HCT116 (cell line): Measurements from ENCODE around the gene RXFP3. TPM values are rescaled to one million over a fixed set of nuclear protein-coding genes. Genes with fewer than 3 reads are reported as not detected.

Source experiments
- ATAC-seq: fragments of 200-7000 bp; cut with Tn5 transposase; 2 replicates; pipeline ENCODE4 v1.9.1; 2020; ENCODE audit warnings: mild to moderate bottlenecking, moderate library complexity
- BruUV-seq: library from RNA; stranded (reverse); fragments of 400-500 nt; replicated peaks from 2 replicates; lab custom pipeline; 2021; lab: Mats Ljungman, UMichigan
- CTCF ChIA-PET: fragments of 300-600 bp; sonication (Branson Sonifier 250); formaldehyde crosslinking; loops from one replicate; lab custom pipeline; 2021; ENCODE audit warnings: antibody characterized with exemption; lab: Charles Lee
- POLR2A ChIA-PET: fragments of 300-600, 350-600 bp; sonication (Branson Sonifier 250); formaldehyde crosslinking; loops from one replicate; lab custom pipeline; 2021; ENCODE audit warnings: antibody characterized with exemption; lab: Charles Lee
- RAD21 ChIA-PET, 2 experiments: fragments of 300-600 bp; sonication (Branson Sonifier 250); formaldehyde crosslinking; loops; one replicate each; lab custom pipeline; 2023; ENCODE audit warnings: low total read pairs in 2 of 2; ENCODE audit not compliant: uncharacterized antibody in 2 of 2, unreplicated experiment in 2 of 2, low non-redundant PET in 1 of 2; lab: Charles Lee
- DNase-seq: peaks from one replicate; pipeline ENCODE4 v3.0.0-alpha.2; 2010; ENCODE audit warnings: low read depth, low spot score
- H2AFZ ChIP-seq: fragments of 200-600 bp; shearing (Covaris generic), sonication (generic); 2 replicates; pipeline ENCODE4 v1.6.1; 2017; ENCODE audit warnings: low read depth, mixed run types, mixed read lengths, antibody characterized with exemption, low read length; ENCODE audit not compliant: poor library complexity, severe bottlenecking
- H3K27ac ChIP-seq: 2 replicates; pipeline ENCODE4 v1.5.1; 2012; ENCODE audit warnings: low read depth, low read length
- H3K27me3 ChIP-seq: fragments of 200-600 bp; sonication (generic); 2 replicates; pipeline ENCODE4 v1.6.1; 2016; ENCODE audit warnings: mixed run types, low read length, mixed read lengths; ENCODE audit not compliant: insufficient read depth
- H3K36me3 ChIP-seq, 2 experiments: fragments of 200-500 bp in 1 of 2; fragments of 200-600 bp in 1 of 2; sonication (Bioruptor generic) in 1 of 2; sonication (generic) in 1 of 2; 2 replicates each; pipeline versions ENCODE4 v1.5.1 to v1.6.1; 2014 to 2016; ENCODE audit warnings: low read length in 2 of 2, inconsistent platforms in 1 of 2, mixed read lengths in 1 of 2, mixed run types in 1 of 2; ENCODE audit not compliant: insufficient read depth in 2 of 2, control insufficient read depth in 1 of 2
- H3K4me1 ChIP-seq, 2 experiments: fragments of 200-600 bp in 1 of 2; sonication (generic) in 1 of 2; 2 replicates each; pipeline versions ENCODE4 v1.5.1 to v1.6.1; 2012 to 2017; ENCODE audit warnings: low read length in 2 of 2, inconsistent platforms in 1 of 2, mild to moderate bottlenecking in 1 of 2, mixed read lengths in 1 of 2, mixed run types in 1 of 2, moderate library complexity in 1 of 2; ENCODE audit not compliant: insufficient read depth in 2 of 2, control insufficient read depth in 1 of 2
- H3K4me2 ChIP-seq: fragments of 200-600 bp; sonication (generic); 2 replicates; pipeline ENCODE4 v1.6.1; 2017; ENCODE audit warnings: mixed run types, low read length, mixed read lengths
- H3K4me3 ChIP-seq, 2 experiments: fragments of 200-600 bp in 1 of 2; sonication (generic) in 1 of 2; replicated peaks in 1 of 2; 2 replicates each; pipeline ENCODE4 v1.5.1; 2011 to 2016; ENCODE audit warnings: low read length in 2 of 2, control low read depth in 1 of 2, low read depth in 1 of 2, mild to moderate bottlenecking in 1 of 2, mixed read lengths in 1 of 2, mixed run types in 1 of 2
- H3K79me2 ChIP-seq: fragments of 200-600 bp; sonication (generic); 2 replicates; pipeline ENCODE4 v1.6.1; 2017; ENCODE audit warnings: mild to moderate bottlenecking, mixed run types, low read length, moderate library complexity, mixed read lengths; ENCODE audit not compliant: insufficient read depth
- H3K9ac ChIP-seq: fragments of 200-600 bp; sonication (generic); 2 replicates; pipeline ENCODE4 v1.6.1; 2016; ENCODE audit warnings: low read length, mixed read lengths
- H3K9me2 ChIP-seq: fragments of 200-600 bp; sonication (generic), shearing (Covaris generic); 2 replicates; pipeline ENCODE4 v1.6.1; 2017; ENCODE audit warnings: mixed run types, mild to moderate bottlenecking, moderate library complexity; ENCODE audit not compliant: insufficient read depth
- H3K9me3 ChIP-seq, 2 experiments: fragments of 200-500 bp in 1 of 2; fragments of 200-600 bp in 1 of 2; sonication (Bioruptor generic) in 1 of 2; sonication (generic) in 1 of 2; 2 replicates each; pipeline ENCODE4 v1.6.1; 2014 to 2017; ENCODE audit warnings: low read length in 2 of 2, mixed read lengths in 2 of 2, inconsistent platforms in 1 of 2, low read depth in 1 of 2, mild to moderate bottlenecking in 1 of 2, mixed run types in 1 of 2, moderate library complexity in 1 of 2; ENCODE audit not compliant: control insufficient read depth in 1 of 2, insufficient read depth in 1 of 2
- H4K20me1 ChIP-seq: fragments of 200-600 bp; sonication (generic), shearing (Covaris generic); 2 replicates; pipeline ENCODE4 v1.6.1; 2017; ENCODE audit warnings: mixed run types, mild to moderate bottlenecking, moderate library complexity; ENCODE audit not compliant: insufficient read depth
- CEBPB ChIP-seq: IDR thresholded peaks from 2 replicates; pipeline ENCODE4 v1.6.1; 2012; ENCODE audit warnings: low read depth
- EZH2 ChIP-seq: fragments of 200-600 bp; sonication (generic); IDR thresholded peaks from 2 replicates; pipeline ENCODE4 v1.6.1; 2017; ENCODE audit warnings: antibody characterized with exemption, mixed run types
- SIN3A ChIP-seq: IDR thresholded peaks from 2 replicates; pipeline ENCODE4 v1.6.1; 2012; ENCODE audit warnings: low read depth
- intact Hi-C: fragments of 100-400 bp; cut with micrococcal nuclease; formaldehyde crosslinking; loops from 2 replicates; pipeline ENCODE4 v1.10.0; 2022
- total RNA-seq: library from RNA; stranded (reverse); gene quantifications from one replicate; pipeline ENCODE4 v1.2.1, GENCODE V29; 2021; ENCODE audit not compliant: unreplicated experiment
- TF ChIP-seq, protein P1 (sequence below), 3 experiments: fragments of 200-600 bp in 1 of 3; sonication (generic) in 1 of 3; IDR thresholded peaks in 2 of 3; conservative IDR thresholded peaks in 1 of 3; 2 replicates each; pipeline ENCODE4 v1.5.1; 2012 to 2017; ENCODE audit warnings: low read depth in 2 of 3, low read length in 2 of 3, antibody characterized with exemption in 1 of 3, borderline replicate concordance in 1 of 3, control low read depth in 1 of 3, mild to moderate bottlenecking in 1 of 3, mixed read lengths in 1 of 3, mixed run types in 1 of 3, moderate library complexity in 1 of 3; ENCODE audit not compliant: insufficient read depth in 1 of 3
- TF ChIP-seq, protein P2 (sequence below): IDR thresholded peaks from 2 replicates; pipeline ENCODE4 v1.6.1; 2012

Gene RXFP3
- total RNA-seq, 1 experiment from 2014 or later, result not detected

DNA sequence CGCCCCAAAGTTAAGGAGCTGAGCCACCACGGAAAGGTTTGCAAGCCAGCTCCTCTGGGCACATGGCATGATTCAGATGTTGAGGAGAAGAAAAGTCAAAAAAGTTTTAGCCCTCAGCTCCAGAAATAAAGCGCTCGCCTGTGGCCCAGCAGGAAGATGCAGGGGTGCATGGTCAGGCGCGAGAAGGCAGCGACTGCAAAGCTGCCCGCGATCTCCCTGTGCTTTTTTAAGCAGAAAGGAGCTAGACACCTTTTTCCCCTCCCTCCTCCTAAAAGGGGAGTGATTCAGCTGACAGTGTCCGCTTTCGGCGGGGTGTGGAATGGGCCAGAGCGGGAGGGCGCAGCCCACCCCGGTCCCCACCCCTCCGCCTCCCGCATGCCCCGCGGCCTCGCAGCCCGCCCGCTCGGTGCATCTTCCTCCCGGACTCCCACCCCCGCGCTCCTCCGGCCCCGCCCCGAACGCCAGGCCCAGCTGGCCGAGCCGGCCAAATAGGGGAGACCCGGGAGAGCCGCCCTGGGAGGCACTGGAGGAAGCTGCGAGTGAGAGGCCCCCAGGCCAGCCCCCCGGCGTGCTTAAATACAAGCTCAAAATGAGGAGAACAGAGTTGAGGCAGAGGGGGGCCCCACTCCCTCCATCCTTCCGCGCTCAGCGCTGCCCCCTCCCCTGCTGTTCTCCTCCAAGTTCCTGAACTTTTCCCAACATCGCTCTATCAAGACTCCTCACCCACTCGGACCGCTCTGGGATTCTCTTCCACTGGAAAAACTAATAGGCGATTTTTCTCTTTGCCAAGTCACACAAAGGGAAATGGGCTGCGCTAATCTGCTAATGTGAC lies 44.2 kb upstream of the RXFP3 start, which contains the start of gene ADAMTS12 (continued):
- TF ChIP-seq, protein P1, sequence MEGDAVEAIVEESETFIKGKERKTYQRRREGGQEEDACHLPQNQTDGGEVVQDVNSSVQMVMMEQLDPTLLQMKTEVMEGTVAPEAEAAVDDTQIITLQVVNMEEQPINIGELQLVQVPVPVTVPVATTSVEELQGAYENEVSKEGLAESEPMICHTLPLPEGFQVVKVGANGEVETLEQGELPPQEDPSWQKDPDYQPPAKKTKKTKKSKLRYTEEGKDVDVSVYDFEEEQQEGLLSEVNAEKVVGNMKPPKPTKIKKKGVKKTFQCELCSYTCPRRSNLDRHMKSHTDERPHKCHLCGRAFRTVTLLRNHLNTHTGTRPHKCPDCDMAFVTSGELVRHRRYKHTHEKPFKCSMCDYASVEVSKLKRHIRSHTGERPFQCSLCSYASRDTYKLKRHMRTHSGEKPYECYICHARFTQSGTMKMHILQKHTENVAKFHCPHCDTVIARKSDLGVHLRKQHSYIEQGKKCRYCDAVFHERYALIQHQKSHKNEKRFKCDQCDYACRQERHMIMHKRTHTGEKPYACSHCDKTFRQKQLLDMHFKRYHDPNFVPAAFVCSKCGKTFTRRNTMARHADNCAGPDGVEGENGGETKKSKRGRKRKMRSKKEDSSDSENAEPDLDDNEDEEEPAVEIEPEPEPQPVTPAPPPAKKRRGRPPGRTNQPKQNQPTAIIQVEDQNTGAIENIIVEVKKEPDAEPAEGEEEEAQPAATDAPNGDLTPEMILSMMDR (IDR thresholded peaks at IDR 0.05 in 2 of 3, conservative IDR thresholded peaks at IDR 0.05 in 1 of 3; ENCODE audit: borderline replicate concordance in 1 of 3, insufficient read depth in 1 of 3, low read depth in 2 of 3, low read length in 2 of 3), result no peak

DNA sequence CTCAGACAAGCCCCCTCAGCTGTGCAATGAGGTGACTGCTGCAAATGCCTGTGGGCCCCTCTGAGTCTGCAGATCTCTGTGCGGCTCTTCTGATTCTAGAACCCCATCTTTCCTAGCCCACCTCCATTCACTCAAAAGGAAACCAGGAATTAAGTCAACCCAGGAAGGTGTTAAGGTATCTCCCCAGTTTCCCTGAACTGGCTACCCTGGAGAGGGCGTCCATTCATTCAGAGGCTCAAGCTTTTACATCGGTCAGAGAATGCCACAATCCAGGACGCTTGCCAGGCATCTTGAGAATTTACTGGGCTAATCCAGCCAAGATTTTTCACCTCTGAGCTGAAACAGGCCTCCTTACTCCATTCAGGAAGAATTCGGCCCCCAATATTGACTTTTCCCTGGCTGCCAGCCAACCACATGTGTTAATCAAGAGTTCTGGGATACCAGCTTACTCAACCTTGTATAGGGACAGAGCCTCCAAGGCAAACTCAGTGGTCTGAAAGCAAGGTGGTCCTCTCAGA lies 43.5 kb upstream of the RXFP3 start:
- TF ChIP-seq SIN3A, result no peak
- TF ChIP-seq CEBPB, result no peak
- TF ChIP-seq, protein P2, sequence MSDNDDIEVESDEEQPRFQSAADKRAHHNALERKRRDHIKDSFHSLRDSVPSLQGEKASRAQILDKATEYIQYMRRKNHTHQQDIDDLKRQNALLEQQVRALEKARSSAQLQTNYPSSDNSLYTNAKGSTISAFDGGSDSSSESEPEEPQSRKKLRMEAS, result no peak
- no peak for TF ChIP-seq EZH2
- Histone ChIP-seq H3K4me2 (no peak overlapping the region), H3K79me2 (no peaks in the 10 kb centered on the region), H3K9ac (no peak overlapping the region), H2AFZ (no peak overlapping the region), H3K9me3 (no peaks in the 10 kb centered on the region), H3K27me3 (peaks cover 56% of the 10 kb centered on the region), H3K4me1 (no peaks in the 10 kb centered on the region), H3K9me2 (no peaks in the 10 kb centered on the region), H4K20me1 (no peaks in the 10 kb centered on the region), H3K4me3 (no peak overlapping the region), H3K36me3 (no peaks in the 10 kb centered on the region), H3K27ac (no peak overlapping the region)
- CTCF ChIA-PET, result no interaction called here
- POLR2A ChIA-PET, result no interaction called here
- intact Hi-C loops, result no loop called here
- no TSS peak for BruUV-seq
- no peak for DNase-seq
- RAD21 ChIA-PET, result no interaction called here
- no peak for ATAC-seq
